ENCODE data around the gene CHD3.

The CHD3 gene

DNA sequence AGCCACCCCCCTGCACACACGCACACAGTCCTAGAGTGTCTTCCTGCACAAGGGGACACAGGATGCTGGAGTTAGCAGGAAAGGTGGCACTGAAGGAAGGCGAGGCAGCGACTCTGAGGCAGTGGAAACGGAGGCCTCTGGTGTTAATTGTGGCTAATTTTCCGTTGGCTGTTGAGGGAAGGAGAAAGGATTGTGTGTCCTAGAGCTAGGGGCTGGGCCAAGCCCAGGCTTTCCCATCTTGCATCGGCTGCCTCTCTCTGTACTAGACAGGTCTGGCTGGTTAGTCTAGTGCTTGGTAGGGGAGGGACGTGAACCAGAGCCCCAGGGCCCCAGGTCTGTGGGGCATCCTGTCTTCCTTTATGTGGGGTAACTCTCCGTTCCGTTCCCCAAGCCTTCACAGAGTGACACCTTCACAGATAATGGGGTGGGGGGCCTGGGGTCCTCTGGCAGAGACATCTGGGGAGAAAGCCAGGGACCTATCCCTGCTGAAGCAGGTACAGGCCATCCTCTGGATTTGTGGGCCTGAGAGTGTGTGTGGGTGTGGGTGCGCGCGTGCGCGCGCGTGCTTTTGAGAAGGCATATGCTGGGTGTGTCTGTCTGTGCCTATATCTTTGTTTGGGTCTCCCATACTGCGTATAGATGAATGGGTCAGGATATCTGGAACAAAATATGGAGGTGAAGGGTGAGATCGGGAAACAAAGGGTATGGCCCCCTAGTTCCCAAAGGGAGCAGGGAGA is at the start of gene CHD3:
Gene CHD3 (plus strand): TSS at position 606 of the 737 bp plus-strand sequence. CDS start 212 bp downstream, outside the sequence.
- H3K27ac ChIP-seq: peak within 1 kb of the TSS; percentile 97
- TF ChIP-seq, protein P1, sequence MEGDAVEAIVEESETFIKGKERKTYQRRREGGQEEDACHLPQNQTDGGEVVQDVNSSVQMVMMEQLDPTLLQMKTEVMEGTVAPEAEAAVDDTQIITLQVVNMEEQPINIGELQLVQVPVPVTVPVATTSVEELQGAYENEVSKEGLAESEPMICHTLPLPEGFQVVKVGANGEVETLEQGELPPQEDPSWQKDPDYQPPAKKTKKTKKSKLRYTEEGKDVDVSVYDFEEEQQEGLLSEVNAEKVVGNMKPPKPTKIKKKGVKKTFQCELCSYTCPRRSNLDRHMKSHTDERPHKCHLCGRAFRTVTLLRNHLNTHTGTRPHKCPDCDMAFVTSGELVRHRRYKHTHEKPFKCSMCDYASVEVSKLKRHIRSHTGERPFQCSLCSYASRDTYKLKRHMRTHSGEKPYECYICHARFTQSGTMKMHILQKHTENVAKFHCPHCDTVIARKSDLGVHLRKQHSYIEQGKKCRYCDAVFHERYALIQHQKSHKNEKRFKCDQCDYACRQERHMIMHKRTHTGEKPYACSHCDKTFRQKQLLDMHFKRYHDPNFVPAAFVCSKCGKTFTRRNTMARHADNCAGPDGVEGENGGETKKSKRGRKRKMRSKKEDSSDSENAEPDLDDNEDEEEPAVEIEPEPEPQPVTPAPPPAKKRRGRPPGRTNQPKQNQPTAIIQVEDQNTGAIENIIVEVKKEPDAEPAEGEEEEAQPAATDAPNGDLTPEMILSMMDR (conservative IDR thresholded peaks at IDR 0.05): no peak

DNA sequence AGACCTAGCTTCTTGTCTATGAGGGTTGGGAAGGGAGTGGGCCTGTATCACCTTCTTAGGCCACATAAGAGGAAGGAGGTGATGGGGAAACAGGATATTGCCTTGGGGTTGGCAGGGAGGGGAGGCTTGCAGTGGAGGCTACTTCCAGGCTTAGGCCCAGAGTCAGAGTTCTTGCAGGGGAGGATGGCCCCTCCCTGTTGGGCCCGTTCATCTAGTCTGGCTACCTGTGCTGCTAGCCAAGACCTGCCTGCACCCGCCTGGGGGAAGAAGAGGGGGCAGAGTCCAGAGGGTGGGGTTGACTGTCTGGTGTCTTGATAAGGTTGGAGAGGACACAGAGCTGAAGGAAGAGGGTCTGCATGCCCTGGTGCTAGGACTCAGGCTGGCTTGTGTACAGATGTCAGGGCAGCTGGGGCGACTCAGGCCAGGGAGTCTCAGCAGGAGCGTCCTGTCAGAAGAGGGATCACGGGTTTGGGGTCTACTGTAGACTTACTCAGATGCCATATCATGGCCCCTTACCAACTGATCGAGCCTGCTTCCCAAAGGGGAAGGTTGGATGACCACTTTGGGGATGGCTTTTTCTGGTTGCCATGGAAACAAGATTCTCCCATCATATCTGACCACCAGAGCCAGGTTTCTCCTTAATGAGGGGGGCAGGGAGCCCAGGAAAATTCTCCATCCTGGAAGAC is 49.3 kb upstream of the CHD3 start:
- peak overlapping the region; percentile 48 for H3K27ac ChIP-seq
- TF ChIP-seq, protein P1 (conservative IDR thresholded peaks at IDR 0.05): no peak

DNA sequence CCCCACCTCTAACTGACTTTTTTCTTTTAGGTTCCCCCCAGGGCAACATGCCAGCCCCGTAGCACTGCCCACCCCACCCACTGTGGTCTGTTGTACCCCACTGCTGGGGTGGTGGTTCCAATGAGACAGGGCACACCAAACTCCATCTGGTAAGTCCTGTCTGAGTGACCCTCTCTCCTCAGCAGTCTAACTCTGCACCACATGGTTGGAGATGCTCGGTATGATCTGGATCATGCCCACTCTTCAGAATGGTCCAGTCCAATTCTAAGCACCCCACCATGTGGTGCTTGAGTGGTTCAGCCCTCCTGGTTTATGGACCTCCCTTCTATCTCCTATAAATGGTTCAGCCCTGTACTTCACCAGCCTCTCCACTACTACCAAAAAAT is 48.7 kb upstream of the CHD3 start:
- peak overlapping the region; percentile 82; the same call in 1 of the 2 replicates for H3K27ac ChIP-seq
- TF ChIP-seq, protein P1 (conservative IDR thresholded peaks at IDR 0.05): no peak

- peak overlapping the region; percentile 82 for H3K27ac ChIP-seq
Observed at GRCh38 chr17:7840441-7840840, 48.1 kb upstream of the CHD3 start.

GRCh38 chr17:7840875-7841274 is 47.7 kb upstream of the CHD3 start:
- H3K27ac ChIP-seq: peak overlapping the region; percentile 82
- TF ChIP-seq, protein P1 (conservative IDR thresholded peaks at IDR 0.05): no peak

More at GRCh38 chr17:7840441-7840840, 48.1 kb upstream of the CHD3 start:
- TF ChIP-seq, protein P1 (conservative IDR thresholded peaks at IDR 0.05): no peak

DNA sequence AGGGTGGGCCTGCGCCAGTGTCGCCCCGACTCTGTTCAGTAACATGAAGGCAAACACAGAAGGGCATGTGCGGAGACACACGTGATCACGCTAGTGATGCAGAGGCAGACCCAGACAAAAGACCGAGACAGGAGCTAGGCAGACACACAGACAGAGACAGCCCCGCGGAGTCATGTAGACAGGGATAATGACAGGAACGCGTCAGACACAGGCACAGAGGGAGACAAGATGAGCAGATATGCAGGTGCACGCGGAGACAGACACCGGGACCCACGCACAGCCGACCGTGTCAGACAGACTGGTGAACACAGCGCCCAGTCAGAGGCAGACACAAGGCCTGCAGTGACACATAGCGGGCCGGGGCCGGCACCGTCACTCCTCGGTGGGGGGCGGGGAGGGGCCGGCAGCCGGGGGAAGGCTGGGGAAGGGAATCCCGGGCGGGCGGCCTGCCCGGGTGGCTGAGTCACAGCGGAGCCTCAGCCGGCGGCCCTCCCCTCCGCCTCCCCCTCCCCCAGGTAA is 47.1 kb upstream of the CHD3 start:
- TF ChIP-seq, protein P1 (conservative IDR thresholded peaks at IDR 0.05): peak; percentile 19; the same call in 1 of the 2 replicates
- H3K27ac ChIP-seq: peak overlapping the region; percentile 82

- TF ChIP-seq, protein P1 (conservative IDR thresholded peaks at IDR 0.05): no peak
- peak overlapping the region; percentile 82 for H3K27ac ChIP-seq
Observed at GRCh38 chr17:7841915-7842379, 46.6 kb upstream of the CHD3 start.
